ENCODE measurements around the gene ZNF185. TPM values are rescaled to one million over a fixed set of nuclear protein-coding genes. Genes with fewer than 3 reads are reported as not detected.
A peak's percentile ranks its signal among the peaks of the same experiment; 100 is the strongest.

Gene ZNF185
- total RNA-seq, 1 experiment from 2014 or later: 42.8 TPM

- intact Hi-C loops (cut with micrococcal nuclease; ENCODE audit: unreplicated experiment): no loop called here
- H3K36me3 ChIP-seq (ENCODE audit: low read depth): no peaks in the 10 kb centered on the region
- no peaks in the 10 kb centered on the region for H4K20me1 ChIP-seq (ENCODE audit: insufficient read depth)
- no peak overlapping the region for H3K27ac ChIP-seq
- no TSS peak for BruUV-seq (replicated peaks)
- DNase-seq: no peak
- peaks cover 16% of the 10 kb centered on the region for H3K4me1 ChIP-seq (replicated peaks; ENCODE audit: insufficient read depth)
- H3K9me2 ChIP-seq (ENCODE audit: insufficient read depth): no peaks in the 10 kb centered on the region
- no peaks in the 10 kb centered on the region for H3K79me2 ChIP-seq (ENCODE audit: low read depth)
- H3K27me3 ChIP-seq (ENCODE audit: insufficient read depth, low read depth): no peaks in the 10 kb centered on the region
- CTCF ChIA-PET: no interaction called here
- no peak overlapping the region for H3K4me2 ChIP-seq
- no peaks in the 10 kb centered on the region for H3K9me3 ChIP-seq (ENCODE audit: insufficient read depth, low read depth)
- H2AFZ ChIP-seq: no peak overlapping the region
- POLR2A ChIA-PET (ENCODE audit: unreplicated experiment): no interaction called here
- no peak overlapping the region for H3K4me3 ChIP-seq
- TF ChIP-seq EZH2 (IDR thresholded peaks at IDR 0.05; ENCODE audit: low read depth) (no peak), CTCF (conservative IDR thresholded peaks at IDR 0.05) (peak; percentile 15; the same call in 1 of the 2 replicates)
- H3F3A ChIP-seq (ENCODE audit: insufficient read depth, low read depth): peaks cover 8% of the 10 kb centered on the region; the same call in 1 of the 2 replicates
Measured at GRCh38 chrX:152912106-152912505, 14.2 kb downstream of the ZNF185 start.

GRCh38 chrX:152912641-152913040 is 14.8 kb downstream of the ZNF185 start:
- no TSS peak for BruUV-seq (replicated peaks)
- H4K20me1 ChIP-seq (ENCODE audit: insufficient read depth): no peaks in the 10 kb centered on the region
- H3K4me2 ChIP-seq: no peak overlapping the region
- no peak overlapping the region for H3K27ac ChIP-seq
- no peaks in the 10 kb centered on the region for H3K79me2 ChIP-seq (ENCODE audit: low read depth)
- TF ChIP-seq CTCF (conservative IDR thresholded peaks at IDR 0.05) (no peak), EZH2 (IDR thresholded peaks at IDR 0.05; ENCODE audit: low read depth) (no peak)
- H3K9me2 ChIP-seq (ENCODE audit: insufficient read depth): no peaks in the 10 kb centered on the region
- H3K36me3 ChIP-seq (ENCODE audit: low read depth): no peaks in the 10 kb centered on the region
- POLR2A ChIA-PET (ENCODE audit: unreplicated experiment): no interaction called here
- peaks cover 16% of the 10 kb centered on the region for H3K4me1 ChIP-seq (replicated peaks; ENCODE audit: insufficient read depth)
- intact Hi-C loops (cut with micrococcal nuclease; ENCODE audit: unreplicated experiment): no loop called here
- DNase-seq: no peak
- peaks cover 8% of the 10 kb centered on the region; the same call in 1 of the 2 replicates for H3F3A ChIP-seq (ENCODE audit: insufficient read depth, low read depth)
- CTCF ChIA-PET: no interaction called here
- H3K27me3 ChIP-seq (ENCODE audit: insufficient read depth, low read depth): no peaks in the 10 kb centered on the region
- no peaks in the 10 kb centered on the region for H3K9me3 ChIP-seq (ENCODE audit: insufficient read depth, low read depth)
- no peak overlapping the region for H3K4me3 ChIP-seq
- H2AFZ ChIP-seq: no peak overlapping the region

- H3K9me3 ChIP-seq (ENCODE audit: insufficient read depth, low read depth): no peaks in the 10 kb centered on the region
- no peak overlapping the region for H2AFZ ChIP-seq
- H3K27me3 ChIP-seq (ENCODE audit: insufficient read depth, low read depth): no peaks in the 10 kb centered on the region
- ChIA-PET POLR2A (ENCODE audit: unreplicated experiment) (no interaction called here), CTCF (no interaction called here)
- no peak overlapping the region for H3K27ac ChIP-seq
- intact Hi-C loops (cut with micrococcal nuclease; ENCODE audit: unreplicated experiment): no loop called here
- no peak for DNase-seq
- H3K4me3 ChIP-seq: no peak overlapping the region
- H3K79me2 ChIP-seq (ENCODE audit: low read depth): no peaks in the 10 kb centered on the region
- H4K20me1 ChIP-seq (ENCODE audit: insufficient read depth): no peaks in the 10 kb centered on the region
- peaks cover 16% of the 10 kb centered on the region for H3K4me1 ChIP-seq (replicated peaks; ENCODE audit: insufficient read depth)
- no peak overlapping the region for H3K4me2 ChIP-seq
- H3K36me3 ChIP-seq (ENCODE audit: low read depth): no peaks in the 10 kb centered on the region
- H3F3A ChIP-seq (ENCODE audit: insufficient read depth, low read depth): peaks cover 8% of the 10 kb centered on the region; the same call in 1 of the 2 replicates
- H3K9me2 ChIP-seq (ENCODE audit: insufficient read depth): no peaks in the 10 kb centered on the region
- no TSS peak for BruUV-seq (replicated peaks)
- no peak for TF ChIP-seq EZH2 (IDR thresholded peaks at IDR 0.05; ENCODE audit: low read depth)
- no peak for TF ChIP-seq CTCF (conservative IDR thresholded peaks at IDR 0.05)
Measured at GRCh38 chrX:152913346-152913745, 15.5 kb downstream of the ZNF185 start.

Measured in PC-9 (cell line).